Caco-2 (cell line): ENCODE results near the gene TMEM184C. TPM values are rescaled to one million over a fixed set of nuclear protein-coding genes. Genes with fewer than 3 reads are reported as not detected.

Experiments used
- BruUV-seq: library from RNA; stranded (reverse); fragments of 400-500 nt; replicated peaks from 2 replicates; lab custom pipeline; 2021; lab: Mats Ljungman, UMichigan
- CTCF ChIA-PET: fragments of 300-600 bp; sonication (Branson Sonifier 250); formaldehyde crosslinking; loops from one replicate; lab custom pipeline; 2022; ENCODE audit warnings: antibody characterized with exemption; lab: Charles Lee
- POLR2A ChIA-PET: fragments of 300-600 bp; sonication (Branson Sonifier 250); formaldehyde crosslinking; loops from one replicate; lab custom pipeline; 2022; ENCODE audit warnings: antibody characterized with exemption; lab: Charles Lee
- DNase-seq, 2 experiments: peaks; one replicate each; pipeline versions ENCODE4 v3.0.0 to v3.0.0-alpha.2; 2020 to 2022
- H3K27me3 ChIP-seq: replicated peaks from 2 replicates; pipeline ENCODE4 v1.6.0; 2011; ENCODE audit warnings: low read length; ENCODE audit not compliant: control insufficient read depth, insufficient read depth
- H3K36me3 ChIP-seq: 2 replicates; pipeline ENCODE4 v1.5.1; 2011; ENCODE audit warnings: low read length; ENCODE audit not compliant: control insufficient read depth, insufficient read depth
- H3K4me1 ChIP-seq: fragments of 250-450 bp; sonication (Bioruptor Pico); 2 replicates; pipeline ENCODE4 v1.5.1; 2020; ENCODE audit warnings: mild to moderate bottlenecking
- H3K4me3 ChIP-seq: 2 replicates; pipeline ENCODE4 v1.5.1; 2011; ENCODE audit warnings: low read depth, mild to moderate bottlenecking, control low read depth, low read length
- H3K9me3 ChIP-seq: fragments of 250-450 bp; sonication (Bioruptor Pico); 2 replicates; pipeline ENCODE4 v1.5.1; 2020; ENCODE audit warnings: mild to moderate bottlenecking, moderate library complexity
- H3K27ac Mint-ChIP-seq: one replicate; pipeline ENCODE4 v1.8.0; 2022; ENCODE audit warnings: mixed read lengths; ENCODE audit not compliant: unreplicated experiment
- H3K27me3 Mint-ChIP-seq: one replicate; pipeline ENCODE4 v1.8.0; 2022; ENCODE audit warnings: mixed read lengths; ENCODE audit not compliant: insufficient read depth, unreplicated experiment
- H3K36me3 Mint-ChIP-seq: one replicate; pipeline ENCODE4 v1.8.0; 2022; ENCODE audit warnings: mild to moderate bottlenecking, mixed read lengths; ENCODE audit not compliant: insufficient read depth, unreplicated experiment
- H3K4me1 Mint-ChIP-seq: one replicate; pipeline ENCODE4 v1.8.0; 2022; ENCODE audit warnings: low read depth, mixed read lengths; ENCODE audit not compliant: unreplicated experiment
- H3K4me3 Mint-ChIP-seq: one replicate; pipeline ENCODE4 v1.8.0; 2022; ENCODE audit warnings: mild to moderate bottlenecking, moderate library complexity, mixed read lengths; ENCODE audit not compliant: unreplicated experiment
- H3K9me3 Mint-ChIP-seq: one replicate; pipeline ENCODE4 v1.8.0; 2022; ENCODE audit warnings: mixed read lengths; ENCODE audit not compliant: unreplicated experiment
- CTCF ChIP-seq, 2 experiments: fragments of 200-600 bp in 1 of 2; IDR thresholded peaks; 1 replicate in 1 of 2; 2 replicates in 1 of 2; pipeline versions ENCODE4 v1.5.1 to v1.8.0; 2011 to 2022; ENCODE audit warnings: antibody characterized with exemption in 1 of 2, control low read depth in 1 of 2, inconsistent platforms in 1 of 2, low read depth in 1 of 2, low read length in 1 of 2, mild to moderate bottlenecking in 1 of 2, moderate library complexity in 1 of 2; ENCODE audit not compliant: insufficient read depth in 1 of 2, severe bottlenecking in 1 of 2, unreplicated experiment in 1 of 2
- intact Hi-C: fragments of 100-400 bp; cut with micrococcal nuclease; formaldehyde crosslinking; loops from one replicate; pipeline ENCODE4 v1.10.0; 2022; ENCODE audit not compliant: unreplicated experiment
- total RNA-seq: library from RNA; stranded (reverse); gene quantifications from 2 replicates; pipeline ENCODE4 v1.2.3, GENCODE V29; 2022

The TMEM184C gene
- total RNA-seq, 1 experiment from 2014 or later = 36.2 TPM

- intact Hi-C loops = no loop called here
- Histone ChIP-seq H3K36me3 (no peaks in the 10 kb centered on the region), H3K9me3 (no peaks in the 10 kb centered on the region), H3K4me3 (no peak overlapping the region), H3K27me3 (no peaks in the 10 kb centered on the region), H3K4me1 (peaks cover 4% of the 10 kb centered on the region)
- no peaks in the 10 kb centered on the region for H3K9me3 Mint-ChIP-seq
- H3K36me3 Mint-ChIP-seq = peaks cover 21% of the 10 kb centered on the region
- no peaks in the 10 kb centered on the region for H3K4me1 Mint-ChIP-seq
- no peak overlapping the region for H3K27ac Mint-ChIP-seq
- TF ChIP-seq CTCF (IDR thresholded peaks at IDR 0.05; ENCODE audit: insufficient read depth in 1 of 2, low read depth in 1 of 2, low read length in 1 of 2, severe bottlenecking in 1 of 2, unreplicated experiment in 1 of 2) = peak in 1 of 2 experiments; percentile 13
- ChIA-PET CTCF (interaction anchor here (1.2 to 1.4 kb wide), 2 partner anchors 52 to 188 kb away, joined by 3 to 11 read pairs; partner anchors contain the start of gene ARHGAP10), POLR2A (no interaction called here)
- BruUV-seq = no TSS peak
- no peaks in the 10 kb centered on the region for H3K27me3 Mint-ChIP-seq
- DNase-seq = peak; percentile 33 to 52
- no peak overlapping the region for H3K4me3 Mint-ChIP-seq
Observed at GRCh38 chr4:147678796-147679549, 61.8 kb downstream of the TMEM184C start.

- Mint-ChIP-seq H3K4me1 (no peaks in the 10 kb centered on the region), H3K27me3 (no peaks in the 10 kb centered on the region), H3K9me3 (no peaks in the 10 kb centered on the region), H3K4me3 (peak overlapping the region; percentile 90), H3K27ac (peak overlapping the region; percentile 85), H3K36me3 (peaks cover 25% of the 10 kb centered on the region)
- Histone ChIP-seq H3K4me3 (peak overlapping the region; percentile 74), H3K36me3 (no peaks in the 10 kb centered on the region), H3K27me3 (no peaks in the 10 kb centered on the region), H3K4me1 (peaks cover 8% of the 10 kb centered on the region), H3K9me3 (no peaks in the 10 kb centered on the region)
- no TSS peak for BruUV-seq
- CTCF ChIA-PET = interaction anchor here (2.4 kb wide), 1 partner anchor 184 kb away, joined by 20 read pairs; no protein-coding TSS in a partner anchor
- intact Hi-C loops = loop anchor here (5.0 kb wide), 1 partner anchor 65 kb away; the partner anchor contains the start of gene TMEM184C
- no peak for DNase-seq
- TF ChIP-seq CTCF (IDR thresholded peaks at IDR 0.05; ENCODE audit: insufficient read depth in 1 of 2, low read depth in 1 of 2, low read length in 1 of 2, severe bottlenecking in 1 of 2, unreplicated experiment in 1 of 2) = no peak
- POLR2A ChIA-PET = interaction anchor here (2.0 kb wide), 1 partner anchor 65 kb away, joined by 14 read pairs; the partner anchor contains the start of gene TMEM184C
Observed at GRCh38 chr4:147682755-147683154, 65.6 kb downstream of the TMEM184C start.

- TSS peak; percentile 63 for BruUV-seq
- H3K9me3 ChIP-seq = no peaks in the 10 kb centered on the region
- peaks cover 8% of the 10 kb centered on the region for H3K4me1 ChIP-seq
- no peaks in the 10 kb centered on the region for H3K4me1 Mint-ChIP-seq
- no peaks in the 10 kb centered on the region for H3K27me3 ChIP-seq
- H3K4me3 ChIP-seq = peak overlapping the region; percentile 74
- H3K27ac Mint-ChIP-seq = peak overlapping the region; percentile 85
- H3K4me3 Mint-ChIP-seq = peak overlapping the region; percentile 90
- no peaks in the 10 kb centered on the region for H3K36me3 ChIP-seq
- DNase-seq = no peak
- no peaks in the 10 kb centered on the region for H3K27me3 Mint-ChIP-seq
- ChIA-PET CTCF (interaction anchor here (0.6 to 2.4 kb wide), 3 partner anchors 66 to 185 kb away, joined by 3 to 20 read pairs (median 4); partner anchors contain the start of gene TMEM184C), POLR2A (interaction anchor here (1.0 to 2.0 kb wide), 2 partner anchors 49 to 66 kb away, joined by 3 to 14 read pairs; partner anchors contain the start of genes ARHGAP10 and TMEM184C)
- intact Hi-C loops = loop anchor here (5.0 kb wide), 1 partner anchor 66 kb away; the partner anchor contains the start of gene TMEM184C
- no peak for TF ChIP-seq CTCF (IDR thresholded peaks at IDR 0.05; ENCODE audit: insufficient read depth in 1 of 2, low read depth in 1 of 2, low read length in 1 of 2, severe bottlenecking in 1 of 2, unreplicated experiment in 1 of 2)
- peaks cover 21% of the 10 kb centered on the region for H3K36me3 Mint-ChIP-seq
- no peaks in the 10 kb centered on the region for H3K9me3 Mint-ChIP-seq
Observed at GRCh38 chr4:147683188-147683591, 66.0 kb downstream of the TMEM184C start.
